A172 (cell line): ENCODE measurements around the gene NBEAL1. TPM values are rescaled to one million over a fixed set of nuclear protein-coding genes. Genes with fewer than 3 reads are reported as not detected.
"Not testable (repeated sequence)": the region's sequence is repeated elsewhere in the genome, so short reads cannot be mapped to it uniquely, and the experiment has no call there.

Source experiments
- DNase-seq: peaks from one replicate; pipeline ENCODE4 v3.0.0-alpha.2; 2015; ENCODE audit warnings: low spot score
- total RNA-seq: library from RNA; depleted of rRNA; stranded (reverse); fragments of >200 nt; shearing (Covaris generic); gene quantifications from 2 replicates; pipeline ENCODE4 v1.2.3, GENCODE V29; 2014

NBEAL1 gene
- total RNA-seq, 1 experiment from 2014 or later: 11.4 TPM

DNA sequence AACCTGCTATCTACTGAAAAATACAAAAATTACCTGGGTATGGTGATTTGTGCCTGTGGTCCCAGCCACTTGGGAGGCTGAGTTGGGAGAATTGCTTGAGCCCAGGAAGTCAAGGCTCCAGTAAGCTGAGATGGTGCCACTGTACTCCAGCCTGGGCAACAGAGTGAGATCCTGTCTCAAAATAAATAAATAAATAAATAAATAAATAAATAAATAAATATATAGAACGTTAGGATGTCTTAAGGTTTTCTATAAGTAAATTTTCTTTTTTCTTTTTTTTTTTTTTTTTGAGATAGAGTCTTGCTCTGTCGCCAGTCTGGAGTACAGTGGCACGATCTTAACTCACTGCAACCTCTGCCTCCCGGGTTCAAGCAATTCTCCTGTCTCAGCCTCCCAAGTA is 95.8 kb downstream of the NBEAL1 start:
- not testable (repeated sequence) for DNase-seq

DNA sequence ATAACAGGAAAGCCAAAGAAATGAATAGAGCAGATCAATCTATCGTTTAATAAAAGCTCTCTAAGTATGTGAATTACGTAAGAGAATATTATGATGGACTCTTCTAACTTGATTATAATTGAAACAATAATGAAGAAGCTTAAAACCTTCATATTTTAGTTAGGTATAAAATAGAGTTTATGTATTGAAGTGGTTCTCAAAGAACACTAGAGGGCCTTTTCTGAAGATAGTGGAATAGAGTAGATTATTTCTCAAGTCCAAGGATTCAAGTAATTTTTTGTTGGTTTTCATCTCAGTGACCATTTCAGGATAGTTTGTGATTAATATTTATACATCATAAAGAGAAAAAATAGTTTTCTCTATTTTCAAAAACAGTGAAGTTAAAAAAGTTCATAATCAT is 97.7 kb downstream of the NBEAL1 start:
- no peak for DNase-seq

DNA sequence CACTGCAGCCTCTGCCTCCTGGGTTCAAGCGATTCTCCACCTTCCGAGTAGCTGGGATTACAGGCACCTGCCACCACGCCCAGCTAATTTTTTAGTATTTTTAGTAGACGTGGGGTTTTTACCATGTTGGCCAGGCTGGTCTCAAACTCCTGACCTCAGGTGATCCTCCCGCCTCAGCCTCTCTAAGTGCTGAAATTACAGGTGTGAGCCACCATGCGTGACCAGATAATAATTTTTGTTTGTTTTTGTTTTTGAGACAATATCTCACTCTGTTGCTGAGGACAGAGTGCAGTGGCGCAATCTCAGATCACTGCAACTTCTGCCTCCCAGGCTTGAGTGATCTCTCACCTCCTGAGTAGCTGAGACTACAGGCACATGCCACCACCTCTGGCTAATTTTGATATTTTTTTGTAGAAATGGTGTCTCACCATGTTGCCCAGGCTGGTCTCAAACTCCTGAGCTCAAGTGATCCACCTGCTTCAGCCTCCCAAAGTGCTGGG is 100.6 kb downstream of the NBEAL1 start:
- DNase-seq: not testable (repeated sequence)

DNA sequence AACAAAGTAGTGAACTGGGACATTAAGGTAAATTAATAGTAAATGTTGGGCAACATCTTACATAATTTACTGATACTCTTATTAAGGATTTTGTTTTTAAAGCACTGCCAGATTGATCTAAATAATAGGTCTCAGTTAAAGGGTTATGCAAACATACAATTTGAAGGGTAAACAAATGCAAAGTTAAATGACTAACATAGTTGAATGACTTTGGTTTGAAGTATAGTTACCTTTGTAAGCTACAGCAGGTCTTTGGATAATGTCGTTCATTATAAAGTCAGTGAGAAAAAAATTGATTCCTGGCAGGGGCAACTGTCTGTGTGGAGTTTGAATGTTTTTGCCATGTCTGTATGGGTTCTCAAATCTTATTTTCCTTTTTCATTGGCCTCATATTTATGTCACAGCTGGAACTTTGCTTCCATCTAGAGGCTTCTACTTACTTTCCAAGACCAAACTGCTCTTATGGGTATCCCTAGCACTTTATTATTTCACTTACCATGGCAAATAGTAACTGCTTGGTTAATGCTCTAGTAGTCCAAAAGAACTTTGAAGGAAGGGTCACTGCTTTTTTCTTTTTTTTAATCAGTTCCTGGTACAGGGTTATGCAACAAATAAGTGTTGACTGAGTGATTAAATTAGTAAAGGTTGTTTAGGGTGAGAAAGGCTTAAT is 107.8 kb downstream of the NBEAL1 start:
- no peak for DNase-seq

DNA sequence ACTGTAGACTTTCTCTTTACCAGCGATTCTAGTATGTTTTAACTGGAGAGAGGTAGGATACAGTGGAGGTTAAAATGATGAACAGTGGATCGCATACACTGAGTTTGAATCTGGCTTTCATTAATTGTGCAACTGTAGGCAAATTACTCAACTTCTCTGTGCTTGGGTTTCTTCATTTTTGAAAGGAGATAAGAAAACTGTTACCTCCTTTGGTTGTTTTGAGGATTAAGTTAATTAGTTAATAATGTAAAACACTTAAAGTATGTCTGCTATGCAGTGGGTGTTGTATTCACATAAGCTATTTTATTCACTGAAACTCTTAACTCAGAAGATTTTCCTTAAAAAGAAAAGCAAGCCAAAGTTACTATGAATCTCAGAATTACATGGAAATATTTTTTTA is 112.3 kb downstream of the NBEAL1 start:
- no peak for DNase-seq

DNA sequence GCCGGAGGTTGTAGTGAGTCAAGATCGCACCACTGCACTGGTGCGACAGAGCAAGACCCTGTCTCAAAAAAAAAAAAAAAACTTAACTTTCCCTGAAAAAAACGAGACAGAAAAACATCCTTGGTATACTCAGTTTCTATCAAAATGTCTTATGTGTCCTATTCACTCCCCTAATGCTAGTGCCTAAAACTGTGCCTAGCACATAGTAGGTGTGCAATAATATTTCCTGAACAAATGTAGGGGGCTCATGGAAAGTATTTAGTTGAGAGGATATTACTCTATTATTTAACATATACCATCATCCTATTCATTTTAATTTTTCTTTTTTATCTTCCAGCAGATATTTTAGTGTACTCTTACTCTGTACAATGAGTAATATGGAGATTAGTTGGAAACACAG is 120.4 kb downstream of the NBEAL1 start:
- DNase-seq: no peak

DNA sequence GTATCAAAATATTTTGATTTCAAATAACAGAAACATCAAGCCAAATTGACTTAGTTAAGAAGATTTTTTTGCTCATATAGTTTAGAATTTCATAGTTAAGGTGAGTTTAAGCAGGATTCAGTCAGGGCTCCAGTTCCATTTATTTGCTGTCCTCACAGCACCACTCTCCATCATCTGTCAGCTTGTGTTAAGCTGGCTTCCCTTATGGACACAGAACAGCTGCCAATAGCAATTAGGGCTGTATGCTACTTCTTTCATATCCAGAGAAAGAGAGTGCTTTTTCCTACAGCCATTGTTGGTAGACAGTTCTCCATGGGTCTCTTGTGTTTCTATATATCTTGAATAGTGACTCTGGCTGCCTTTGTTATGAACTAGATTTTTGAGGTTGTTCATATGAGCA is 128.7 kb downstream of the NBEAL1 start:
- DNase-seq: no peak

DNA sequence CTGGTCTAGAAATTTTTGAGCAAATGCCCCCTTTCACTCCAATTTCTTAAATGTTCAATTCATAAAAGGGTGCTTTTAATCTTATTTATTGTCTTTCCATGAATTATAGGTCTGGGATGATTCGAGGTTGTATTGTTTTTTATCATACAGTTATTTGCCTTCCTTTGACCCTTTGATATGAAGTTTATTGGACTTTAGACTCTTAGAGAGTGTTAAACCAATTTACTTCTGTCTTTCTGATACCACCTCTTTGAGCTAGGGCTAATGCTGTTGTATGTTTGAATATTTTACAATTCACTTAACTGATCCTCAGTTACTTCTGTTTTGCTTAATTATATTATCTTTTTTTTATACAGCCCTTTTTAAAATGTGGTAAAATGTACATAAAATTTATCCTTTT is 134.5 kb downstream of the NBEAL1 start:
- DNase-seq: no peak

DNA sequence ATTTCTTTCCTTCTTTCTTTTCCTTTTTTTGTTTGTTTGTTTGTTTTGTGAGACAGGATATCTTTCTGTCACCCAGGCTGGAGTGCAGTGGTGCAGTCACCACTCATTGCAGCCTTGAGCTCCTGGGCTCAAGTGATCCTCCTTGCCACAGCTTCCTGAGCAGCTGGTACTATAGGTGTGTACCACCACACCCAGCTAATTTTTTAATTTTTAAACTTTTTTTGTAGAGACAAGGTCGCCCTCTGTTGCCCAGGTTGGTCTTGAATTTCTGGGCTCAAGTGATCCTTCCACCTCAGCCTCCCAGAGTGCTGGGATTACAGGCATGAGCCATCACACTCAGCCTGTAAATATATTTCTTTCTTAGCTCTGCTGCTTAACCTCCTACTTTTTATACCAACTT is 140.7 kb downstream of the NBEAL1 start:
- DNase-seq: no peak

DNA sequence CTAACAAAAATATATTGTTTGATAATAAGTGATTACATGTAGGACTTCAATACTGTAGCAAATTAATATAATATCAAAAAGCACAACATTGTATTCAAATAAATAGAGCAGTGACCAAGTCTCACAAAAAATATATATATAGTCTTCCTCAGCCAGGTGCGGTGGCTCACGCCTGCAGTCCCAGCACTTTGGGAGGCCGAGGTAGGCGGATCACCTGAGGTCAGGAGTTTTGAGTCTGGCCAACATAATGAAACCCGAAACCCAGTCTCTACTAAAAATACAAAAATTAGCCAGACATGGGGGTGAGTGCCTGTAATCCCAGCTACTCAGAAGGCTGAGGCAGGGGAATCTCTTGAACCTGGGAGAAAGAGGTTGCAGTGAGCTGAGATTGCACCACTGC is 148.0 kb downstream of the NBEAL1 start:
- not testable (repeated sequence) for DNase-seq

DNA sequence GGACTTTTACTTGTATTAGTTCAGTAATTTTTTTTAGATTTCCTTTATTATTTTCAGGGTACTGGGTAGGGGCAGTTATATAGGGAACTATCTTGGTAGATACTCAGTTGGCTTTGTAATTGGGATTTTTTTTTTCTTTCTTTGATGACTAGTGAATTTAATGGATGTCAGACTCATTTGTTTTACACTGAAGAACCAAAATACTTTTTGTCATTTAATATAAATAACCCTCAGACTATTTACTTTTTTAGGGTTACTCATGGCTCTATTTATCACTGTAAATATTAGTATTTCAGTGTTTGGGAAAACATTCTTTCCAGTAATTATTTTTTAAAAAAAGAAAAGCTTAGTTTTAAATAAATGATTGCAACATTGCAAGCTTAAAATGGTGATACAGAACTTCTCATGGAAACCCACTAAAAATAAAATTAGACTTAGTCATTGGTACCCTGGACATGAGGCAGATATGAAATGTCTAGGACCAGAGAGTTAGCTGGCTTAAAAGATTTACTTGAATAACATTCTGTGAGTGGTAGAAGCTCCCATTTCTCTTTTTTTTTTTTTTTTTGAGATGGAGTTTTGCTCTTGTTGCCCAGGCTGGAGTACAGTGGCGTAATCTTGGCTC is 149.7 kb downstream of the NBEAL1 start:
- no peak for DNase-seq

DNA sequence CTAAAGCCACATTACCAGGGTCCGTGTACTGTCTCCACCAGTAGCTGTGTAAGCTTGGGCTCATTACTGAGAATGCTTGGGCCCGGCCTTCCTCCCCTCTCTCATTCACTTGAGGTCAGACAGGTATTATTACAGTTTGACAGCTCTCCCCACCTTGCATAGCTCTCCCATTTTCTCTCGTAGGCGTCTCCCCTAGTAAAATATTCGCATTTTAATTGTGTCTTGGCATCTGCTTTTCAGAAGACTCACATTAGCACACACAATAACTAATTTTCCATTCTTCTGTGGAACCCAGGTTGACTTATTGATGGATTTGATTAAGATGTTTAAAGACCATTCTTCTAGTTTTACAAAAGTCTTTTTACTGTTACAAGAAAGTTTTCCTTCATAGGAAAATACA is 153.1 kb downstream of the NBEAL1 start:
- DNase-seq: no peak

DNA sequence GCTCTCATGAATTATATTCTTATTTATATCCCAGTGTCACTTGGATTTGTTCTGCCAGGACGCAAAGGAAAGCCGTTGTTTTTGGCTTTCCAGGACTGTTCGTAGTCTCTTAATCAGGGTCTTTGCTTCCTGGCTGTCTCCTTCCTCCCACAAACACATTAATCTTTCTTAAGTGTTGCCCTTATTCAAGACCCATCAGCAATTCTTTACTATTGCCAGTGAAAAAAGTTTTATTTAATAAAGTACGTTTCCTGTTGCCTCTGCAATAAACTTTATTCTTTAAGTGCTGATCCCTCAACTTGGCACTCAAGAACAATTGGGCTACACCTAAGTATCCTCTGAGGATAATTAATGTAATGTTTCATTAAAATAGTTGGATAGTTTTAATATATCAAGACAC is 155.8 kb downstream of the NBEAL1 start:
- DNase-seq: no peak

DNA sequence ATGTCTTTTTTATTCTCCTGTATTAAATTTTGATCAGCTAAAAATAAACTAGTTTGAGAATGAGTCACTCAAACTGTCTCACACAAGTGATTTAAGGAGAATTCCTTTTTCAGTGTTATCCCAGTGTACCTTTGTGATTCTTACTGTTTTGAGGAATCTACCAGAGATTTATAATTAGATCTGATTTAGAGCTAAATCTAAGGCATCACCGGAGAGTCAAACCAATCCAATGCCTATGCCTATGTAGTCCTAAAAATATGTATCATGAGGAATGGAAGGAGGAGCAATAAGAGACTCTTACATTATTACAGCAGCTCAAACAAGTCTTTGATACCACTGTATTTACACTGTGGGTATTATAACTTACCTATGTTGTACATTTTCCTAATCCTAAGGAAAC is 160.7 kb downstream of the NBEAL1 start:
- DNase-seq: peak; percentile 28

DNA sequence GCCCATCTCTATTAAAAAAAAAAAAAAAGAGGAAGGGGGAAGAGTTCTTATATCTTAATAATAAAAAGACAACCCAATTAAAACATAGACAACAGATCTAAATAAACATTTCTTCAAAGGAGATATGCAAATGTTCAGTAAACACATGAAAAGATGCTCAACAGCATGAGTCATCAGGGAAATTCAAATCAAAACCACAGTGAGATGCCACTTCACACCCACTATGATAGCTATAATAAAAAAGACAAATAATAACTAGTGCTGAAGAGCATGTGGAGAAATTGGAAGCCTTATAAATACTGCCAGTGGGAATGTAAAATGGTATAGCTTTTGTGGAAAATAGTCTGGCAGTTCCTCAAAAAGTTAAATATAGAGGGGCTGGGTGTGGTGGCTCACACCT is 162.7 kb downstream of the NBEAL1 start:
- DNase-seq: peak; percentile 45

DNA sequence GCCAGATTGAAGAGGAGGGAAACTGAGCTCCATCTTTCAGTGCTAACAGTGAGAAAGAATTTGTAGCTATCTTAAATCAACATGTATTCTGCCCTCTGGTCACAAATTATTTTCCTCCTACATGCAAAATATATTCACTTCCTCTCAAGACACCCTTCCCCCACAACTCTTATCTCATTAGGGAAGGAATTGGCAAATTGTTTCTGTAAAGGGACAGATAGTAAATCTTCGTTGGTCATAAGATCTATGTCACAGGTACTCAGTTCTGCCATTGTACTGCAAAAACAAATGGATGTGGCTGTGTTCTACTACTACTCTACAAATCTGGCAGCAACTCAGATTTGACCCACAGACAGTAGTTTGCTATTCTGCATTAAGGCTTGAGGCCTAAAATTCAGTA is 171.2 kb downstream of the NBEAL1 start:
- no peak for DNase-seq

DNA sequence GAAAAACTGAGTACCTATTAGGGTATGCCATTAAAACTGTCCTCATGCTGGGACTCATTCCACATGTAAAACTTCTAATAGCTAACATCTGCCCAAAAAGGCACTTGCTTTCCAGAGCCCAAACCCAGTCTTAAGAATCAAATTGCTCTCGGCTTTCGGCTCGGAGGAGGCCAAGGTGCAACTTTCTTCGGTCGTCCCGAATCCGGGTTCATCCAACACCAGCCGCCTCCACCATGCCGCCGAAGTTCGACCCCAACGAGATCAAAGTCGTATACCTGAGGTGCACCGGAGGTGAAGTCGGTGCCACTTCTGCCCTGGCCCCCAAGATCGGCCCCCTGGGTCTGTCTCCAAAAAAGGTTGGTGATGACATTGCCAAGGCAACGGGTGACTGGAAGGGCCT is 175.9 kb downstream of the NBEAL1 start:
- DNase-seq: not testable (repeated sequence)

DNA sequence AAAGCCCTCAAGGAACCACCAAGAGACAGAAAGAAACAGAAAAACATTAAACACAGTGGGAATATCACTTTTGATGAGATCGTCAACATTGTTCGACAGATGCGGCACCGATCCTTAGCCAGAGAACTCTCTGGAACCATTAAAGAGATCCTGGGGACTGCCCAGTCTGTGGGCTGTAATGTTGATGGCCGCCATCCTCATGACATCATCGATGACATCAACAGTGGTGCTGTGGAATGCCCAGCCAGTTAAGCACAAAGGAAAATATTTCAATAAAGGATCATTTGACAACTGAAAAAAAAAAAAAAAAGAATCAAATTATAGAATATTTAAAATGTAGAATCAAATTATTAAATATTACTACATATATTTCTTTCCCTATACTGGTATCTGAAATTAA is 176.4 kb downstream of the NBEAL1 start:
- not testable (repeated sequence) for DNase-seq

DNA sequence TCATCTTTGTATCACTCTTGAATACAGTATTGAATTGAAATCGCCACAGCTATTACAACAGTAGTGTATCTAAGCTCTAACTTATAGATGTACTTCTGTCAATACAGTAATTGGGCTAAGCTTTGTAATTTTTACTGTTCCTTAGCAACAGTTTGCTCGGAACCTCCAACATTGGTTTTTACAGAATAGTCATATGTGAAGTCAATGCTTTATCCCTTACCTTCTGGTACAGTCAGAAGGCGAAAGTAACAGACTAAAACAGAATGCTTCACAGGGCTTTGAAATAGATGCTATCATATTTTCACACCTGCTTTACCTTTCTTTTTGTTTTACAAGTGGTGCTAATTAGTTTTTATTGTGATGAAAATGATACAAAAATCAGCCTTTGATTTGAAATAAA is 177.3 kb downstream of the NBEAL1 start:
- DNase-seq: no peak

DNA sequence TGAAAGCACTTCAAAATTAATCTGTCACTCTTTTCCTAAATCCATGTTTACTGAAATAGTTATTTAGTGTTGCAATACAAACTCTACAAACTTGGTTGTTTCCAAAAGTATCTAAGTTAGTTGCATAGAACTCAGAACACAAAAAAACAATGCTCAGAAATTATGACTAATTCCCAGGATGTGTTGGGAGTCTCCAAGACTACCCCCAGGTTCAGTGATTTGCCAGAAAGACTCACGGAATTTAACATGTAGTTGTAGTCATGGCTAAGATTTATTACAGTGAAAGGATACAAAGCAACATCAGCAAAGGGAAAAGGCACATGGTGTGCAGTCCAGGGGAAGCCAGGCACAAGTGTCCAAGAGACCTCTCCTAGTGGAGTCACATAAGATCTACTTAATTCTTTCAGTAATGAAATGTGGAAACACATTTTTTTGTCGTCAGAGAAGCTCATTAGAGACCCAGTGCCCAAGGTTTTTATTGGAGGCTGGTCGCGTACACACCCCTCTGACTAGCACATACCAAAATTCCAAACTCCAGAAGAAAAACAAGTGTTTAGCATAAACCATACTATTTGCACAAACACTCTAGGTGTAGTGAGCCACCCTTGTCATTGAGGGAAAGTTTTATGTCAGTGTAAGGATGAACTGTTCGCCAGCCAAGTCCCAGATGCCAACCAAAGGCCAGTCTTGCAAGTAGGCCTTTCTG is 180.8 kb downstream of the NBEAL1 start:
- DNase-seq: peak; percentile 23

DNA sequence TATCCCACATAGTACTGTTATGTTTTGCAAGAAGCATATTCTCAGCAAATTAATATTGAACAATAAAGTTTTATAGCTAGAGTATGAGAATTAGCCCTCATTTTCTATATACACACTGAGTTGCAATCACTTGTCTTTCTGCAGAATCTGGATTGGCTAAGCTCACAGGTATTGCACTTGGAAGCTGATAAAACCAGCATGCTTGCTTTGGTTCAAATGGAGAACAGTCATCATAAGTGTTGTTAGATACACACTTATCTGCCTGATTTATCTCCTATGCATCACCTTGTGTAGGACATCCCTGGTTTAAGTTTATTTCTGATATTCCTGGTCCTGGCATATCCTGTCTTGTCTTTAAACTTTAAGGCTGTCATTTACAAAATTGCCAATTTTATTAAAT is 186.2 kb downstream of the NBEAL1 start:
- DNase-seq: no peak

DNA sequence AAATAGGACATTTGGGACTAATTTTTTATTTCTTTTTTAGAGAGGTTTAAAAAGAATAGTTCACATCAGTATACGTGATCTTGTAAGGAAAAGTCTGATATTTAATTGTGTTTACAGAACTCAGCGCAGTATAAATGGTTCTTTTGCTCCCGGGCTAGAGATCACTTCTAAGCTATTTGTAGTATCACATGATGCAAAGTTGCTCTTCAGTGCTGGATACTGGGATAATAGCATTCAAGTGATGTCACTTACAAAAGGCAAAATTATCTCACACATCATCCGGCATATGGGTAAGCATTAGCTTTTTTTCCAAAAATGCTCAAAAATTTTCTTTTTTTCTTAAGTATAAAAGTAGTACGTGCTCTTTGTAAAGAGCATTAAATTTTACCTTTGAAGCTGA is 186.8 kb downstream of the NBEAL1 start:
- DNase-seq: no peak

DNA sequence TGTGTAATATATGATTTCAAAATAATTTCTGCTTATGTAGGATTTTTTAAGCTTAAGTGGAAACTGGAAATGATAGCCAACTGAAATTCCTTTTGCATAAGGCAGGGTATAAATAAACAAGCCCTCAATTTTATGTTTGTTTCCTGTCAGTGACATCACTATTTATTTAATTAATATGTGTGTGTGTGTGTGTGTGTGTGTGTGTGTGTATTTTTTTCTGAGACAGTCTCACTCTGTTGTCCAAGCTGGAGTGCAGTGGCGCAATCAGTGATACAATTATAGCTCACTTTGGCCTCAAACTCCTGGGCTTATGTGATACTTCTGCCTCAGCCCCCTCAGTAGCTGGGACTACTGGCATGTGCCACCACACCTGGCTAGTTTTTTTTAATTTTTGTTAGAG is 194.9 kb downstream of the NBEAL1 start:
- DNase-seq: no peak
